Effector memory CD4-positive, alpha-beta T cell (primary cell): Measurements from ENCODE around the gene KIF7.
"Not testable (repeated sequence)": the region's sequence is repeated elsewhere in the genome, so short reads cannot be mapped to it uniquely, and the experiment has no call there.

ENCODE experiments used
- DNase-seq, 3 donors: peaks; one replicate each; pipeline ENCODE4 v3.0.0-alpha.2; 2020
- H3K27ac ChIP-seq: 2 replicates; pipeline ENCODE4 v1.7.0; 2013; ENCODE audit warnings: mild to moderate bottlenecking, low read length, moderate library complexity; ENCODE audit not compliant: insufficient read depth, poor library complexity, severe bottlenecking
- H3K27me3 ChIP-seq: replicated peaks from 2 replicates; pipeline ENCODE4 v1.7.0; 2013; ENCODE audit warnings: mild to moderate bottlenecking, low read length; ENCODE audit not compliant: insufficient read depth, control insufficient read depth, poor library complexity, severe bottlenecking
- H3K36me3 ChIP-seq: 2 replicates; pipeline ENCODE4 v1.7.0; 2013; ENCODE audit warnings: mild to moderate bottlenecking, low read length, moderate library complexity; ENCODE audit not compliant: control insufficient read depth, insufficient read depth
- H3K4me1 ChIP-seq: 2 replicates; pipeline ENCODE4 v1.7.0; 2013; ENCODE audit warnings: low read length, mild to moderate bottlenecking; ENCODE audit not compliant: control insufficient read depth, insufficient read depth, poor library complexity, severe bottlenecking
- H3K4me3 ChIP-seq: 2 replicates; pipeline ENCODE4 v1.7.0; 2013; ENCODE audit warnings: low read length, low read depth, mild to moderate bottlenecking; ENCODE audit not compliant: insufficient read depth, poor library complexity, severe bottlenecking
- H3K9me3 ChIP-seq: 2 replicates; pipeline ENCODE4 v1.7.0; 2013; ENCODE audit warnings: mild to moderate bottlenecking, low read length, moderate library complexity; ENCODE audit not compliant: control insufficient read depth
- total RNA-seq, 3 donors: gene quantifications; one replicate each; lab custom pipeline; 2026; lab: John Stamatoyannopoulos, UW

The KIF7 gene, protein sequence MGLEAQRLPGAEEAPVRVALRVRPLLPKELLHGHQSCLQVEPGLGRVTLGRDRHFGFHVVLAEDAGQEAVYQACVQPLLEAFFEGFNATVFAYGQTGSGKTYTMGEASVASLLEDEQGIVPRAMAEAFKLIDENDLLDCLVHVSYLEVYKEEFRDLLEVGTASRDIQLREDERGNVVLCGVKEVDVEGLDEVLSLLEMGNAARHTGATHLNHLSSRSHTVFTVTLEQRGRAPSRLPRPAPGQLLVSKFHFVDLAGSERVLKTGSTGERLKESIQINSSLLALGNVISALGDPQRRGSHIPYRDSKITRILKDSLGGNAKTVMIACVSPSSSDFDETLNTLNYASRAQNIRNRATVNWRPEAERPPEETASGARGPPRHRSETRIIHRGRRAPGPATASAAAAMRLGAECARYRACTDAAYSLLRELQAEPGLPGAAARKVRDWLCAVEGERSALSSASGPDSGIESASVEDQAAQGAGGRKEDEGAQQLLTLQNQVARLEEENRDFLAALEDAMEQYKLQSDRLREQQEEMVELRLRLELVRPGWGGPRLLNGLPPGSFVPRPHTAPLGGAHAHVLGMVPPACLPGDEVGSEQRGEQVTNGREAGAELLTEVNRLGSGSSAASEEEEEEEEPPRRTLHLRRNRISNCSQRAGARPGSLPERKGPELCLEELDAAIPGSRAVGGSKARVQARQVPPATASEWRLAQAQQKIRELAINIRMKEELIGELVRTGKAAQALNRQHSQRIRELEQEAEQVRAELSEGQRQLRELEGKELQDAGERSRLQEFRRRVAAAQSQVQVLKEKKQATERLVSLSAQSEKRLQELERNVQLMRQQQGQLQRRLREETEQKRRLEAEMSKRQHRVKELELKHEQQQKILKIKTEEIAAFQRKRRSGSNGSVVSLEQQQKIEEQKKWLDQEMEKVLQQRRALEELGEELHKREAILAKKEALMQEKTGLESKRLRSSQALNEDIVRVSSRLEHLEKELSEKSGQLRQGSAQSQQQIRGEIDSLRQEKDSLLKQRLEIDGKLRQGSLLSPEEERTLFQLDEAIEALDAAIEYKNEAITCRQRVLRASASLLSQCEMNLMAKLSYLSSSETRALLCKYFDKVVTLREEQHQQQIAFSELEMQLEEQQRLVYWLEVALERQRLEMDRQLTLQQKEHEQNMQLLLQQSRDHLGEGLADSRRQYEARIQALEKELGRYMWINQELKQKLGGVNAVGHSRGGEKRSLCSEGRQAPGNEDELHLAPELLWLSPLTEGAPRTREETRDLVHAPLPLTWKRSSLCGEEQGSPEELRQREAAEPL (N-terminal part only)
- 0 to 0.58 (median 0.09) reads per million in 3 donors for total RNA-seq

DNA sequence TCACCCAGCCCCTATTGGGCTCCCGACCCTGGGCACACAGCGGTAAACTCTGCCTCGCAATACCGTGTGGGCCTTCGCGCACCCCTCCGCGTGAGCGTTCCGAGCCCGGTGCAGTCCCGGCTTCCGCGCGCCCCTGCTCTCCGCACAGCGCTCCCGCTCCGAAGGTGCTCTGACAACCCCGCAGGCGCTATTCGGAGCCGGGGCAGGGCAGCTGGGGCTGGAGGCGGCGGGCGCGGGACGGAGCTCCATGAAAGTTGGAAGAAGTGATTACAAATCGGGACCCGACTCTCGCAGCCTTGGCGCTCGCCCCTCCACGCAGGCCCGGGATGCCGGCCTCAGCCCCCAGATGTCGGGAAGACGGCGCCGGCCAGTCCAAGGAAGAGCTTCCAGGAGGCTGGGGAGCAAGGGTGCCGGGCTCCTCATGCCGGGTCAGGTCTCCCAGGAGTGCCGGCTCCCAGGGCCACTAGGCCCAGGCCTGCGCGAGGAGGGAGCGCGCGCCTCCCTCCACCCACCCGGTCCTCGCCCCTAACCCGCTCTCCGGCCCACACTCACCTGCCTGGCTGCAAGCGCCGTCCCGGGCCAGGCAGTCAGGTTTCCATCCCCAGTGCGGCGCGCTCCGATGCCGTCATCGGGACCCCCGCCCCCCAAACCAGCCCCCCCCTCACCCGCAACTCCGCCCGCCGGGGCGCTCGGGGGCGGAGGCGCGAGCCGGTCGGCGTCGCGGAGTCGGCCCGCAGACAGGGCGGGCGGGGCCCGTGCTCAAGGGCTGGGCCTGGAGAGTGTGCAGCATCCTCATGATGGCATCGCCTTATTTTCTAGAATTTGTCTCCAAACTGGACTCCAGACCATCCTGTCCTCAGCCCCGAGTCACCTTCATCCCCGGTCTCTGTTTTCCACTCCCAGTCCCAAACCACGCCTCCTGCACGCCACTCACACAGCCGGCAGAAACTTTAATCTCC is at the start of gene KIF7:
KIF7 (minus strand) TSS at position 621 of the 959 bp plus-strand sequence. CDS start 2,537 bp downstream, outside the sequence.
- H3K36me3 ChIP-seq, result no peaks in the 10 kb centered on the region
- H3K4me1 ChIP-seq, result peaks cover 5% of the 10 kb centered on the region
- no peaks in the 10 kb centered on the region for H3K9me3 ChIP-seq
- peak within 1 kb of the TSS; percentile 25 for H3K4me3 ChIP-seq
- DNase-seq, result no peak
- no peak within 1 kb of the TSS for H3K27ac ChIP-seq
- H3K27me3 ChIP-seq, result peaks cover 17% of the 10 kb centered on the region

DNA sequence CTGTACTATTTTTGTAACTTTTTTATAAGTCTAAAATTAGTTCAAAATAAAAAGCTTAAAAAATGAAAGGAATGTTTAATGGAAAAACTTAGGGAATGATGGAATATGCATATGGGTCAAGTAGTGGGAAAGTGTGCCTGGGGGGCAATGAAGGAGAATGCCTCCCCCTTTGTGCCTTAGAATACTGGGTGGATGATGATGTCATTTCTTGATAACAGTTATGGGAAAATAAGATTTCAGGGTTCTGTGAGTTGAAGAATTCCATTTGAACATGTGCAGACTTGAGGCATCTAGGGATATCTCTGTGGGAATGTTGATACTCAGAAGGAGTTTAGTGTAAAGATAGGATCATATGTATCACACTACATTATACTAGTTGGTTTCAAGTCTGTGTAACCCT is 49.1 kb upstream of the KIF7 start:
- H3K4me1 ChIP-seq, result no peaks in the 10 kb centered on the region
- DNase-seq, result no peak
- H3K9me3 ChIP-seq, result no peaks in the 10 kb centered on the region
- H3K36me3 ChIP-seq, result no peaks in the 10 kb centered on the region
- H3K27me3 ChIP-seq, result no peaks in the 10 kb centered on the region
- H3K4me3 ChIP-seq, result no peak overlapping the region
- H3K27ac ChIP-seq, result no peak overlapping the region

DNA sequence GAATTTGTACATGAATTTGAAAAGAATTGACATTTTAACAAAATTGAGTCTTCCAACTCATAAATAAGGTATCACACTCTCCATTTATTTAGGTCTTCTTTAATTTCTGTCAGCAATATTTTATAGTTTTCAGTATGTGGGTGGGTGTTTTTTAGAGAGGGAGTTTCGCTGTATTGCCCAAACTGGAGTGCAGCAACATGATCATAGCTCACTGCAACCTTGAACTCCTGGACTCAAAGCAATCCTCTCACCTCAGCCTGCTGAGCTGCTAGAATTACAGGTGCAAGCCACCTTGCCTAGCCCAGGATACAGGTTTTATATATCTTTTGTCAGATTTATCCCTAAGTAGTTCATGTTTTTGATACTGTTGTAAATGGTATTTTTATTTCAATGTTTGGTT is 39.9 kb upstream of the KIF7 start:
- Histone ChIP-seq H3K4me1 (no peaks in the 10 kb centered on the region), H3K27me3 (no peaks in the 10 kb centered on the region), H3K36me3 (no peaks in the 10 kb centered on the region), H3K27ac (no peak overlapping the region), H3K4me3 (no peak overlapping the region), H3K9me3 (no peaks in the 10 kb centered on the region)
- no peak for DNase-seq

DNA sequence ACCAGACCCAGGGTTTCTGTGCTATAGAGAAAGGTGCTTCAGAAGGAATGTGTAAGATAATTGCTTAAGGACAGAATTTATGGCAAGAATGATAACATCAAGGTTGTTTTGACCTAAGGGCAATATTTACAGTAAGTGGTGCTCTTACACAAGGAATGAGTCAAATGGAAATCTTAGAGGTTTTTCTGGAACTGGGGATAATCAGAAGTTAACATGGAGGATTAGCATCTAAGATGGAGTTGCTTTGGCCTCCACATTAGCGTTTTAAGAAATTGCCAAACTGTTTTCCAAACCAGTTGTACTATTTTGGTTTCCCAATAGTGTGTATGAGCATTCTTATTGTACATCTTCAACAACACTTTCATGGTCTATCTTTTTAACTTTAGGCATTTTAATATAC is 38.4 kb upstream of the KIF7 start:
- Histone ChIP-seq H3K4me3 (no peak overlapping the region), H3K4me1 (no peaks in the 10 kb centered on the region), H3K27me3 (no peaks in the 10 kb centered on the region), H3K9me3 (no peaks in the 10 kb centered on the region), H3K27ac (no peak overlapping the region), H3K36me3 (no peaks in the 10 kb centered on the region)
- DNase-seq, result no peak

DNA sequence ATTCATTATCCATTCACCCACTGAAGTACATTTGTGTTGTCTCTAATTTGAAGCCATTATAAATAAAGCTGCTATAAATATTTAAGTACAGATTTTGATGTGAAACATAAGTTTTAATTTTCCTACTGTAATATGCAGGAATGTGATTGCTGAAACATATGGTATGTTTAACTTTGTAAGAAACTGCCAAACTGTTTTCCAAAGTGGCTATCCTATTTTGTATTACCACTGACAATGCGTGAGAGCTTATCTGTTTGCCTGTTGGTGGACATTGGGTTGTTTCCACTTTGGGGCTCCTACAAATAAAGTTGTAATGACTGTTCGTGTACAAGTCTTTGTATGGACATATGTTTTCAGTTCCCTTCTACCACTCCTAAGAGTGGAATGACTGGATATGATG is 37.8 kb upstream of the KIF7 start:
- Histone ChIP-seq H3K4me1 (no peaks in the 10 kb centered on the region), H3K27ac (no peak overlapping the region), H3K27me3 (no peaks in the 10 kb centered on the region), H3K36me3 (no peaks in the 10 kb centered on the region), H3K9me3 (no peaks in the 10 kb centered on the region), H3K4me3 (no peak overlapping the region)
- DNase-seq, result no peak

DNA sequence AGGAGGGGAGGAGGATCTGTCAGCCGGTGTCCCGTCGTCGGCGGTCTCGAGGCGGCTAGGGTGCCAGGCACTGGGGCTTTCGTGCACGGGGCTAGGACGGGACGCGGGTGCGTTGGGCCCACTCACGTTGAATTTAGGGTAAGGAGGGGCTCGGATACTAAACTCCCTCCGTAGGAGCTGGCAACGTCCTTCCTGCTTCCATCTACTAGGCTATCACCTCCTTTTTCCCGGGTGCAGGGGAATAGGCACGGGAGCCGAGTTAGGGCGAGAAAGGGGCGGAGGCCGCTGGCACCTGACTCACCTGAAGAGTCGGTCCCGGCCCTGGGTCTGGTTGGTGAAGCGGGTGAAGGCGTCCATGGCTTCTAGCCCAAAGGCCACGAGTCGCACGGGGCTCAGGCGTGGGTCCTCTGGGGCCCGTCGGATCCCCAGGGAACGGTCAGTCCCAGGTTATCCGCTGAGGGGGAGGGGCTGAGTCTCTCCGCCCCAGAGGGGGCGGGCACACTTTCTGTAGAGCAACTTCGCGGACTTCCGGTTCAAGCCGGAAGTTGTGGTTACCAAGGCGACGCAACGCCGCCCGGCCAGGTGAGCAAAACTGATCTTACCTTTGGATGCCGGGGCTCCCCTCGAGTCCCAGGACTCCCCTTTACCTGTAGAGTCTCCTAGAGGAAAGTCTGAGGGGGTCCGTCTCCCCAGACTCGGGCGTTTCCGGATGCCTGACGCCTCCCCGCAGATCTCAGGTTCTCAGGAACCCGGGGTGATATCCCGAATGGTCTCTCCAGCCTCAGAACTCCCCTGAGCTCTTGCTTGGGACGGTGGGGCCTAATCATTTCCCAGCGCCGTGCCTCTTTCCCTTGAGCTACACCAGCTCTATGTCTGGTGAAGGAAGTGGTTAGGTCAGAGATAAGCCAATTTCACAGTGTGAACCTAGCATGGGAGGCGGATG is 35.3 kb upstream of the KIF7 start, which contains the start of the genes PEX11A and WDR93:
PEX11A (minus strand) TSS at position 479 of the 943 bp plus-strand sequence; CDS start at position 357, 122 bp downstream.
WDR93 (plus strand) TSS at position 536 of the 943 bp plus-strand sequence. CDS start 10,936 bp downstream, outside the sequence.
- Histone ChIP-seq H3K9me3 (no peaks in the 10 kb centered on the region), H3K4me3 (peak within 1 kb of the TSS; percentile 91), H3K4me1 (no peaks in the 10 kb centered on the region), H3K36me3 (peaks cover 3% of the 10 kb centered on the region), H3K27ac (peak within 1 kb of the TSS; percentile 30), H3K27me3 (no peaks in the 10 kb centered on the region)
- DNase-seq, result peak; percentile 41 to 66 (median 48)

DNA sequence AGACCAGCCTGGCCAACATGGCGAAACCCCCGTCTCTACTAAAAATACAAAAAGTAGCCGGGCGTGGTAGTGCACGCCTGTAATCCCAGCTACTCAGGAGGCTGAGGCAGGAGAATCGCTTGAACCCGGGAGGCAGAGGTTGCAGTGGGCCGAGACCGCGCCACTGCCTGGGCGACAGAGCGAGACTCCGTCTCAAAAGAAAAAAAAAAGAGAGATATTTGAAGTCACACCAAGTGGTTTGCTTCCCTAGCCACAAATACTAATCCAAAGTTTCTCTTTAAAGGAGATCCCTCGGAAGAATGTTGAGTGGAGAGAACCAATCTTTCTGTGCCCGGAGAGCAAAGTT is 34.6 kb upstream of the KIF7 start:
- DNase-seq, H3K27ac ChIP-seq, H3K4me1 ChIP-seq, H3K27me3 ChIP-seq, H3K36me3 ChIP-seq, H3K9me3 ChIP-seq: not testable (repeated sequence)
- H3K4me3 ChIP-seq, result peak overlapping the region; percentile 91

DNA sequence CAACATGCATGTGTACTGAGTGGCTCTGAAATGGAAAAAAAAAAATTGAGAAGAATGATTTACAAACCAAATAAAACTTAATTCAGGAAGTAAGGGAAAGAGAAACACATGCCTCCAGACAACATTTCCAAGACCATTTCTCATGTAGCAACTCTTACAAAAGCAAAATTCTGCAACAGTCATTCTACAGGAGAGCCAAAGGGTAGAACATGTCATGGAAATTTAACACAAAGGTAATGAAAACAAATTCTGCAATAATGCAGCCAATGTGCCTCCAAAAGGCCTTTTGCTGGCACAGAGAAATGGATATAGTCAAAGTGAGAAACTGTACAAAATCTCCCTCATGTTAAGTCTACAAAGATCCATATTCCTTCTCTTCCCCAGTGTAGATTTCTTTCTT is 31.3 kb upstream of the KIF7 start:
- Histone ChIP-seq H3K27me3 (no peaks in the 10 kb centered on the region), H3K4me3 (no peak overlapping the region), H3K36me3 (peaks cover 3% of the 10 kb centered on the region), H3K27ac (no peak overlapping the region), H3K9me3 (no peaks in the 10 kb centered on the region), H3K4me1 (no peaks in the 10 kb centered on the region)
- no peak for DNase-seq
